HG02763 (cell line): ENCODE results near the gene DENND4A.
"Not testable (repeated sequence)": the region's sequence is repeated elsewhere in the genome, so short reads cannot be mapped to it uniquely, and the experiment has no call there.

Experiments
- ATAC-seq: cut with Tn5 transposase; IDR thresholded peaks from one replicate; pipeline ENCODE4 v1.9.1; 2021; ENCODE audit warnings: mild to moderate bottlenecking, moderate library complexity; ENCODE audit not compliant: unreplicated experiment

The DENND4A gene

DNA sequence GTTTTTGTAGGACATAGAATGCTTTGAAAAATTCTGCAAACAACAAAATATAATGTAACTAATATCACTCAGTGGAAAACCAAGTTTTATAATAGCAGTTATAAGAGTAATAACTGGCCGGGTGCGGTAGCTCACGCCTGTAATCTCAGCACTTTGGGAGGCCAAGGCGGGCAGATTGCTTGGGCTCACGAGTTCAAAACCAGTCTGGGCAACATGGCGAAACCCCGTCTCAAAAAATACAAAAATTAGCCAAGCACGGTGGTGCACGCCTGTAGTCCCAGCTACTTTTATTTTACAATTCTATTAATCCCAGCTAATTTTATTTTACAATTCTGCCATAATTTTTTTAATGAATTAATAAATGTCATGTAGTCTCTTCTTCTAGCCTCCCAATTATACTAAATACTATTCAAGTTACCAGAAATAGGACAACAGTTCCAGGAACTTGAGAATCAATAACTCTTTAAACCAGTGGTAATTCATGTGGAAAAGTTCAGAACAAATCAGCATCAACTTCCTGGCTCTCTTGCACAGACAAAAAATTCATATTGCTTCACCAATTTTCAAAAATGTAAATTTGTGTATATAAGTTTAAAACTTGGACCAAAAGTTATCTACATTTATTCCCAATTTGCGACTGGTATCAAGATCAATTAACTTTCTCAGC lies 2.2 kb downstream of the DENND4A start:
- ATAC-seq: no peak

DNA sequence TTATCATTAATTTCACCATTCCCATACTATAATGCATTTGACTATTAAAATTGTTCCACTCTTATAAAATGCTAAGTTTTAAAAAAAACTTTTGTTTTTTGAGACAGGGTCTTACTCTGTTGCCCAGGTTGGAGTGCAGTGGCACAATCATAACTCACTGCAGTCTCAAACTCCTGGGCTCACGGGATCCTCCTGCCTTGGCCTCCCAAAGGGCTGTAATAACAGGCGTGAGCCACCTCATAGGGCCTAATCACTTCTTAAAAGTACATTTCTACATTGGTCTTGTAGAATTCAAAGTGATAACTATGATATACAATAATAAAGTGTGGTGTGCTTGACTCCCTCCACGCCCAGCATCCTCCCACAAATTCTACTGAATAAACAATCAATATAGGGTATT lies 3.0 kb downstream of the DENND4A start:
- ATAC-seq: no peak

DNA sequence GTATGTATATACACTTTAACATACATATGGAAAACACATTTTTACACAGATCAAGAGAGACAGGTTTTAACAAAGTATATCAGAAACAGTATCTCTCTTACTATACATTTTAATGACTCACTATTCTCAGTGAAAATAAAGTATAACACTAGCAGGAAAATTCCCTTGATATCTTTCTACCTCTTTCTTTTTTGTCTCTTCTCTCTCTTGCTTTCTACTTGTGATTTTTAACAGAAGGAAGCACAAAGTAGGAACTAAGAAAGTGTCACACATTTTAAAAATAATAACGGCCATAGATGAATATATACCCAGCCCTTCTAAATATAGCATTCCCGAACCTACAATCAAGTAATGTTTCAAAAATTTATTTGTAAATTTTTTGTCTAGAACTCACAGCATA lies 4.8 kb downstream of the DENND4A start:
- no peak for ATAC-seq

DNA sequence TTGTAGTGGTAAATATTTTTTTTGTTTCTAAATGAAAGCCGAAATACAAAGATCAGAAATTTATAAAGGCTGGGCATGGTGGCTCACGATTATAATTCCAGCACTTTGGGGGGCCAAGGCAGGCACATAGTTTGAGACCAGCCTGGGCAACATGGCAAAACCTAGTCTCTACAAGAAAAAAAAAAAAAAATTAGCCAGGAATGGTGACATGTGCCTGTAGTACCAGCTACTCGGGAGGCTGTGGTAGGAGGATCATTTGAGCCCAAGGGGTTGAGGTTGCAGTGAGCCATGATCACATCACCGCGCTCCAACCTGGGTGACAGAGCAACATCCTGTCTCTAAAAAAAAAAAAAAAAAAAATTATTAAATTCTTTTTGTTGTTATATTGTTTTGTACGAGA lies 6.9 kb downstream of the DENND4A start:
- ATAC-seq: no peak

DNA sequence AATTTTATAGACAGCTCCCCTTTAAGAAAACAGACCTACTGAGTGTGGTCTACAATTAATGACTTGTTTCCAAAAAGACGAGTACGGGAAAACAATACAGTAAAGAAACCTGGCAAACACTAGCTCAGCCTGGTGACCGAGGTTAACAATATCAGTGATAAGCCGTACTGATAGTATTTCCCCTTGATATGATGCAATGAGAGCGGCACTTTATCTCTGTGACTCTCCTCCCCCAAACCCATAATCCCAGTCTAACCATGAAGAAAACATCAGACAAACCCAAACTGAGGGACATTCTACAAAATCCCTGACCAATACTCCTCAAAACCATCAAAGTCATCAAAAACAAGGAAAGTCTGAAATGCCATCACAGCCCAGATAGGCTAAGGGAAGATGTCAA lies 8.2 kb downstream of the DENND4A start:
- ATAC-seq: no peak

DNA sequence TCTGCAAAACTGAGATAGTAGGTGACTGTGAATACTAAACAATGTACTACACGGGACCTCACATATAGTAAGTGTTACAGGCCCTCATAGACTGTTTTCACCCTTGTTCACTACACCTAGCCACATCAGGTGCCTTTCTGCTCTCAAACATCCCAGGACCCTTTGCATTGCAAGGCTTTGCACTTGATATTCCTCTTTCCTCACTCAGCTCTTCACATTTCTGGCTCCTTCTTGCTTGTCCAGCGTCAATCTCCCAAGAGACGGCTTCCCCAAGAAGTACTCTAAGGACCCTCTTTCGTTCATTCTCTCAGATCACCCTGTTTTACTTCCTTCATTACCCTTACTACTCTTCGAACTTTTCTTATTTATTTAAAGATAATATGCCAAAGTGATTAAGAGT lies 10.0 kb downstream of the DENND4A start:
- ATAC-seq: no peak

DNA sequence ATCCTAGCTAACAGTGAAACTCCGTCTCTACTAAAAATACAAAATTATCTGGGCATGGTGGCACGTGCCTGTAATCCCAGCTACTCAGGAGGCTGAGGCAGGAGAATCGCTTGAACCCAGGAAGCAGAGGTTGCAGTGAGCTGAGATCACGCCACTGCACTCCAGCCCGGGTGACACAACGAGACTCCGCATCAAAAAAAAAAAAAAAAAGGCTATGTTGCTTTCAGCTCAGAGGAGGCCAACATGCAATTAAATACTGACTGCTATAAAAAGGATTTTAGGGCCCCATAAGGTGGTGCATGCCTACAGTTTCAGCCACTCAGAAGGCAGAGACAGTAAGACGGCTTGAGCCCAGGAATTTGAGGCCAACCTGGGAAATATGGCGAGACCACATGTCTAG lies 13.4 kb downstream of the DENND4A start:
- not testable (repeated sequence) for ATAC-seq

DNA sequence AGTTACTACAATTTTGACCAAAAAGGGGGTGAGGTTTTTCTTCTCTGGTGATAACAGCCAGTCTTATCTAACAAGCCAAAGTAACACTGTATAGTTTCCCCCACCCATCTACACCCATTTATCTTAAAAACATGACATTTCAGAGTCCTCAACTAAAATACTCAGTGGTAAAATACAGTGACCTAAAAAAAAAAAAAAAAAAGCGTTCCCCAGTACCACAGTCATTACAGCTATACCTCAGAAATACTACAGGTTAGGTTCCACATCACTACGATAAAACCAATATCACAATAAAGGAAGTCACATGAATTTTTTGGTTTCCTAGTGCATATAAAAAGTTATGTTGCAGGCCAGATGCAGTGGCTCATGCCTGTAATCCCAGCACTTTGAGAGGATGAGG lies 13.8 kb downstream of the DENND4A start:
- ATAC-seq: no peak

DNA sequence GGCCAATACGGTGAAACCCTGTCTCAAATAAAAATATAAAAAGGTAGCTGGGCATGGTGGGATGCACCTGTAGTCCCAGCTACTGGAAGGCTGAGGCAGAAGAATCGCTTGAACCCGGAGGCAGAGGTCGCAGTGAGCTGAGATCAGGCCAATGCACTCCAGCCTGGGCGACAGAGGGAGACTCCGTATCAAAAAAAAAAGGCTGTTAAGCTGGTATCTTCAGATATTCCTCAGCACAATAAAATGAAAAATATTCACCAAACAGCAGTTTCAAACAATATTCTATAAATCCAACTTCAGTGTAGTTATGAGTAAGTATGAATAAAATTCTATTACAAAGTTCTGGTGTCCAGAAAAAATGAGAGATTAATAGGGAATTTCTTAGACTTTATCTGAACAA lies 14.2 kb downstream of the DENND4A start:
- ATAC-seq: no peak

DNA sequence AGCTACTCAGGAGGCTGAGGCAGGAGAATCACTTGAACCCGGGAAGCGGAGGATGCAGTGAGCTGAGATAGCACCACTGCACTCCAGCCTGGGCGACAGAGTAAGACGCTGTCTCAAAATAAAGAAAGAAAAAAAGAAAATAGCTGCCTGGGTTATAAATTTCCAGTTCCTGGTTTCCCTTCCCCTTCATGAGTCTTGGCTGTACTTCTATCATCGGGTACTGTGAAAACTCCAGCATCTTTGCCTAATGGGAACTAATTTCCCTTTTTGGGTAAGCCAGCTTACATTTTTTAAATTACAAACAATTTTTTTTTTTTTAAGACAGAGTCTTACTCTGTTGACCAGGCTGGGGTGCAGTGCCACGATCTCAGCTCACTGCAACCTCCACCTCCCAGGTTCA lies 15.0 kb downstream of the DENND4A start:
- ATAC-seq: no peak

DNA sequence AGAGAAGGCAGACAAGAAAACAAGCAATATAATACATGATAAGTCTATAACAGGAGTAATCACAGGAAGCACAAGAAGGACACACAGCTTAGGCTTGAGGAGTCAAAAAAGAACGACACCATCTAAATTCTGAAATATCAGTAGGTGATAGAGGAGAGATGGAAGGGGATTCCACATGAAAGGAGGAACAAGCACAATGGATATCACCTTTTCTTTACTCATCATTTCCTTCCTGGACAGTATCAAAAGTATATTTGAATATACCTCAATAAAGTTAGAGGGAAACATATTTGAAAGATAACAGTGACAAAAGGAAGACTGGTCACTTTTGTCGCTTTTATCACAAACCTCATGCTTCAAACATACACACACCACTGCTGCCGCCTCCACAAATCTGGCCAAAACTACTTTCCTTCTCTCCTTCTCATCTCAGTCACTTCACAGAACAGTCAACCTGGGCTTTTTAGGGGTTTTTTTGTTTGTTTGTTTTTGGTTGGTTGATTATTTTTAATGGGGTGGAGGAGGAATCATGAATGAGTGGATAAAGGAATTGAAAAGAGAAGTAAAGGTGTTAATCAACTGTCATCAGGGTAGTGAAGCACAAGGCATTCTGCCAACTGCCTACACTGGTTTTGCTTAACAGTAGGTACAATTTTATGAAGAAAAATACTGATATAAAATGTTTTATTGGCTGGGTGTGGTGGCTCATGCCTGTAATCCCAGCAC lies 18.5 kb downstream of the DENND4A start:
- ATAC-seq: no peak

DNA sequence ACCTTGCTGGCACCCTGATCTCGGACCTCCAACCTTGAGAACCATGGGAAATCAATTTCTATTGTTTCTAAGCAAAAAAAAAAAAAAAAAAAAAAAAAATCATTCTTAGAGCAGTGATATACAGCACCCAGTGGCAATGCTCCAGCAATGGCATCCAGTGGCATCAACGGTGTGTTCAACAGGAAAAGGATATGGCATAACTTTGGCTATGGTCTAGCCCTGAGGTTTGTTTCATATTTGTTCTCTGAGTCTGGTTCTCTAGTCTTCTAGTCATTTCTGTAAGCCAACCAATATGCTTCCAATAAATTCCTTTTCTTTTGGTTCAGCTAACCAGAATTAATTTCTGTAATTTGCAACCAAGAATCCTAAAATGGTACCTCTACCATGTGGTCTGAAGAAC lies 19.2 kb downstream of the DENND4A start:
- no peak for ATAC-seq

DNA sequence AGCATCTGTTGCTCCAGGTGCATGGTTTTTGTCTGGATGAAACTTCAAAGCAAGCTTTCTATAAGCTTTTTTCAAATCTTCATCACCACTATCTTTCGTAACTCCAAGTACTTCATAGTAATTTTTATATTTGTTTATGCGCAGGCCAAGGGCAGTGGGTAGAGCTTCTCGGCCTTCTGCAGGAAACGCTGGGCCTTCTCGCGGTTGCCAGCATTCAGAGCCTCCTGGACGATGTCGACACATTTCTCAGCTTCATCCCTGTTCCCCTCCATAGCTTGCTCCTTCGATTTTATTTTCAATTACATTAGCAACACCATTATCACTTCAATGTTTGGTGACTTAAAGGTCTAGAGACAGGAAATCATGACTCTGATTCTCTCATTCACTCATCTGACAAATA lies 20.2 kb downstream of the DENND4A start:
- no peak for ATAC-seq

DNA sequence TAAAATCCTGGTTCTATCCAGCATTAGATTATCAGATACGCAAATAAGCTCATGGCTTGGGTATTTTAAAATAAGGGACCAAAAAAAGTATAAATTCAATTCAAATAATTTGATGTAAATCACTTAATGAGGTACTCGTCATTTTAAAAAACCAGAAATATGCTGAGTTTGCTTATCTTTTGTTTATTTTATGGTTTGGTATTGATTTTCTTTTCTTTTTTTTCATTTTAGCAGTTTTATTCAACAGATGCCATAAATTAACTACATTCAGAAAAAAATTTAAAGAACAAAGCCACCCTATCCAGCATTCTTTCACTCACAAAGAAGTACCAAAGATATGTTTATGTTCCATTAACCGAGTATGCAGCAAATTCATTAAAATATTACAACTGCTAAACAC lies 22.6 kb downstream of the DENND4A start:
- no peak for ATAC-seq

DNA sequence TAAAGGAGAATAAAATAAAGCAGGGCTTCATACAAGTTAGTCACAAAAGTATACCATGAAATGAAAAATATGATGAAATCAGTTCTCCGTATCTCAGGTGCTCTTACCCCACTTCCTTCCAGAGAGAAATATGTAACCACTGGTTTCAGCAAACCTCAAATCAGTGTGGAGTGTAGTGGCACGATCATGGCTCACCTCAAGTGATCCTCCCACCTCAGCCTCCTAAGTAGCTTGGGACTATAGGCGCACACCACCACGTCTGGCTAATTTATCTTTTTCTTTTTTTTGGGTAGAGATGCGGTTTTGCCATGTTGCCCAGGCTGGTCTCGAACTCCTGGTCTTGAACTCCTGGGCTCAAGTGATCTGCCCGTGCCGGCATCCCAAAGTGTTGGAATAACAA lies 24.2 kb downstream of the DENND4A start:
- ATAC-seq: no peak

DNA sequence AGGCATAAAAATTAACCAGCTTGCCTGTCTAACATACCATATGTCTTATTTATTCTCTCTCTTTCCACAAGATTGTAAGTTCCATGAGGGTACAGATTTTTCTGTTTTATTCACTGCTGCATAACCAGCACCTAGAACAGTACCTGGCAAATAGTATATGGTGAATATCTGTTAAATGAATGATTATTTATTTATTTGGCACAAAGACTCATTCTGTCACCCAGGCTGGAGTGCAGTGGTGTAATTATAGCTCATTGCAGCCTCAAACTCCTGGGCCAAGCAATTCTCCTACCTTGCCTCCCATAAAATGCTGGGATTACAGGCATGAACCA lies 24.9 kb downstream of the DENND4A start:
- no peak for ATAC-seq

DNA sequence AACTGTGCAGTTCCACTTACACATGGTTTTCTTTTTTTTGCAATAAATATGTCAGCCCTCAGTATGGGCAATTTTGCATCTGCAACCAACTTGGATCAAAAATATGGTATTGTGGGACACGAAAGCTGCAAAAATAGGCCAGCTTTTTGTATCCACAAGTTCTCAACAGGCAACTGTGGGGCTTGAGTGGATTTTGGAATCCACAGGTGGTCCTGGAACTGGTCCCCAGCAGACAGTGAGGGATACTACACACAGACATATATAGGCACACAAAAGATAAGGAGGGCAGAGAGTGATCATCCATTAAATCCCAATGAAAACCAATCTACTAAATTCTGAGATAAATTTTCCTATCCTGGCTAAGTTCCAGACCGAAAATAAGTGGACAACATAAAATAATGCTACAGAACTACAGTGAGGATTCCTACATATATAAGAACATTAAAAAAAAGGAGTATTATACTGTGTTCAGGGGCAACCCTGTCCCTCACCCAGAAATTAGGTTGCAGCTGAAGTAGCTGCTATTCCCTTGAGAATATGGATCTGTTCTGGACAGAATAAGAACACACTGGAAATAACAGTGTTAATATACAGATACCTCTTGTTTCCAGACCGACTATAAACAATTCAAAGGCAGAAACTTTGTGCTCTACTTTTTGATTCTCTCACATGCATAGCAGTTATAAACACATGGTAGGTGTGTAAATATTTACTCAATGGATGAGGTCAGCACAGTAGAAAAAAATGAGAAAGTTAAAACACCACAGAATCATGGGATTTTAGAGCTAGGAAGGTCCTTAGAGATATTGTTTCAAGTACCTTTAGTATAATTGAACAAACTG lies 25.4 kb downstream of the DENND4A start:
- no peak for ATAC-seq

DNA sequence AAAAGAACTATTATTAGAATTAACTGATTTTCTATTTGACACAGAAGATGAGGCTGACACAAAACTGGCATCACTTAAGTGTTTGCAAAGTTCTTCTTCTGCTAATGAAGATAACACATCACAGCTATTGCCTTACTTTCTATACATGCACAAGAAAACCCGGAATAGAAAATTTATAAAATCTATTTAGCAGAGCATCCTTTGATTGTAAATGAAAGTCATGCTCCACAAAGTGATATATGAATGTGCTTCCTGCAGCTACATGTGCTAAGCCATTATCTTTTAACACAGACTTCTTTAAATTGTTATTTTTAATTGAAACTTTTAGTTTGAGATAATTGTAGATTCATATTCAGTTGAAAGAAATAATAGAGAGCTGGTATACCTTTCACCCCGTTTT lies 27.0 kb downstream of the DENND4A start:
- ATAC-seq: no peak

DNA sequence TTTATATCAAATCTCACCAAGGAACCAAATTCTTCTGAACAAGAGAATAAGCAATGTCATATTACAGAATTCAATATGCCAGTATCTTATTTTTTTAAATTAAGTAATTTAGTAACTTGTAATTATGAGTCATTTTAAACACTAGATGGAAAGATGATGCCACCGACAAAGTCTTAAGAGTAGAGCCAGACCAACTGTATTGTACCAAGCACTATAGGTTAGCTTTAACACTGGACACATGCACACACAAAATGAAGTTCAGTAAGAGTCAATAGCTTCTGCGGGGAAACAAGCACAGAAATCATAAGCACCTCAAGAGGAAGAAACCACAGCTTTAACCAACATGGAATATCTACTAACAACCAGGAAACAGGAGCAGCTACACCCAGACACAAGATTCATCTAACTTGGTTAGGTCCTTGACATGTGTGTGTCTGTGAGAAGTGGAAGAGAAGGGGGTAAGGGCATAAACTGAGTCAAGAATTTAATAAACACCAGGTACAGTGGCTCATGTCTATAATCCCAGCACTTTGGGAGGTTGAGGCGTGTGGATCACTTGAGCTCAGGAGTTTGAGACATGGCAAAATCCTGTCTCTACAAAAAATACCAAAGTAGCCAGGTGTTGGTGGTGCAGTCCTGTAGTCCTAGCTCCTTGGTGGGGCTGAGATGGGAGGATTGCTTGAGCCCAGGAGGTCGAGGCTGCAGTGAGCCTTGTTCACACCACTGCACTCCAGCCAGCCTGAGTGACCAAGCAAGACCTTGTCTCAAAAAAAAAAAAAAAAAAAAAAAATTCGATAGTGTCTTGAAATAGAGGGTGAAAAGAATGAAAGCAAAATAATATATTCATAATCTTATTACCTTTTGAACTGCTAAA lies 28.9 kb downstream of the DENND4A start:
- ATAC-seq: no peak

DNA sequence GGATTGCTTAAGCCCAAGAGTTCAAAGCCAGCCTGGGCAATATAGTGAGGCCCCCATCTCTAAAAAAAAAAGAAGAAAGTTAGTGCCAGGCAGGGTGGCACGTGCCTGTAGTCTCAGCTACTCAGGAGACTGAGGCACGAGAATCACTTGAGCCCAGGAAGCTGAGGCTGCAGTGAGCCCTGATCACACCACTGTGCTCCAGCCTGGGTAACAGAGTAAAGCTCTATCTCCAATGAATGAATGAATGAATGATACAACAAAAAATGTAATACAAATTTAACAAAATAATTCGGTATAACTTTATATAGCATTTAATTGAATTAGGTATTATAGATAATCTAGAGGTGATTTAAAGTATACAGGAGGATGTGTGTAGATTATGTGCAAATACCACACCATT lies 29.7 kb downstream of the DENND4A start:
- ATAC-seq: no peak
